GM19395 (cell line): Measurements from ENCODE around the gene PDE4D.

ENCODE experiments used
- ATAC-seq: cut with Tn5 transposase; IDR thresholded peaks from one replicate; pipeline ENCODE4 v1.9.1; 2021; ENCODE audit warnings: mild to moderate bottlenecking, moderate library complexity; ENCODE audit not compliant: unreplicated experiment

The PDE4D gene

GRCh38 chr5:59560553-59560952 is 333.0 kb downstream of the PDE4D start:
- ATAC-seq: no peak

GRCh38 chr5:59559847-59560246 is 333.7 kb downstream of the PDE4D start:
- ATAC-seq: no peak

DNA sequence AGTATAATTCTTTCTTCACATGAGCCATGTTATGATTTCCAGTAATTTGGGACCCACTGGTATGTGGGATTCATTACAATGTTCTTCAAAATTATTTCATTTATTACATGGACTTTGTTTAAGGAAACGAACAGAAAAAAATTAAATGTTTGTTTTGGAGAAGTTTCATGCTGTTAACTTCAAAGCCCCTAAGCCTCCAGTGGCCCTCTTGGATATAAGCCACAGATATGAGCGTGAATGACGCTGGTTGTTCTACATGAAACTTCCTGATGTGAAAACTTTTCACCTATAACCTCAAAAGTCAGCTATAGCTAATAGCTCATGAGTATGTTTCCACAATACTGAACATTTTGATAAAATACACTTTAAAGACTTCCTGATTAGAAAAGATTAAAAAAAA is 334.2 kb downstream of the PDE4D start:
- ATAC-seq: no peak

- ATAC-seq: no peak
Observed at GRCh38 chr5:59558501-59558900, 335.0 kb downstream of the PDE4D start.

- ATAC-seq: no peak
Observed at GRCh38 chr5:59557572-59557971, 336.0 kb downstream of the PDE4D start.

DNA sequence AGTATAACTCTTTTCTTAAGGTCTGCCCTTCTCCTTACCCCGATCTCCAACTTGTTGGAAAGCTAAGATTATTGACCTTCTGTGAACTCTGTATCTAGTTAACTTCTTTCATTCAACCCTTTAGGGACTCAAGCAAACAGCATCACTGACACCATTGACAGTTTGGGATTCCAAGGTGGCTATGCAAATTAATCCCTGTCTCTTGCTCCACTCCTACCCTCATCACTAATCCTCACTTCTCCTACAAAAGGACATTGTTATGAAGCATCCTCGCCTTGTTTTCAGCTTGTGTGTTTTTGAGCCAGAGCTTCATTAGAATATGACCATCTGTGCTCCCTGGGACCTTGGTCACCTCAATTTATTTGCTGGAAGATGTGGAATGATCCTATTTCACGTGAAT is 337.9 kb downstream of the PDE4D start:
- ATAC-seq: no peak

DNA sequence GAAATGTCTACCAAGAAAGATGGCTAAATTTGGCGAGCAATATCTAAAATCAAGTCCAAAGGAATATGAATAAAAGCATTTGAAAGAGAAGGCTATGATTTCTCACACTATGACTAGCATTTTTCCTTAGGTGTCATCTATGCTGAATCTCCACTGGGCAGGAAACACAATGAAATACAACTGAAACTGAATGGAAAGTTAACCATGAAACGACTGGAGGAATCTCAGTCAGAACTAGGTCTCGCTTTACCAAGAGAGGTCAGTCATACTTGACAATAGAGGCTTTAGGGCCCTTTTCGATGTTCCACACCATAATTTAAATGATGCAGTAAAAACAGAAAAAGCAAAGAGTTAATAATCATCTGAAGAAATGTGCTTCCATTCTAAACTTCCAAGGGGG is 339.0 kb downstream of the PDE4D start:
- ATAC-seq: no peak

GRCh38 chr5:59553992-59554391 is 339.5 kb downstream of the PDE4D start:
- no peak for ATAC-seq

- no peak for ATAC-seq
Observed at GRCh38 chr5:59548807-59549357, 344.6 kb downstream of the PDE4D start.

- no peak for ATAC-seq
Observed at GRCh38 chr5:59547731-59548130, 345.8 kb downstream of the PDE4D start.

DNA sequence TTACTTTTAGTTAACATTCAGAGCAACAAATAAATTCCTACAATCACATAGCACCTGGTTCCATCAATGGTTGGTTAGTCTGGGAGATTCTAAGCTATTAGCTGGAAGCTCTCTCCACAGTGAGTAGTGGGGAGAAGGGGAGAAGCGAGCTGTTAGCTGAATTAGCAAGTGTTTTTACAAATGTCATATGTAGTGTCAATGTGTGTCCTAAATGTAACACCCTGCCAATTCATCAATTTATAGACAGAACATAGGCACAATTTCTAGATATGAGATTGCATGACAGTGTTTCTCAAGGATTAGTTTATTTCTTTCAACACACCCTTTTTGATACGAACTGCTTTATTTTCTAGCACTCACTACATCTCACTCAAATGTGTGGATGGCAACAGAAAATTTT is 349.0 kb downstream of the PDE4D start:
- ATAC-seq: no peak

DNA sequence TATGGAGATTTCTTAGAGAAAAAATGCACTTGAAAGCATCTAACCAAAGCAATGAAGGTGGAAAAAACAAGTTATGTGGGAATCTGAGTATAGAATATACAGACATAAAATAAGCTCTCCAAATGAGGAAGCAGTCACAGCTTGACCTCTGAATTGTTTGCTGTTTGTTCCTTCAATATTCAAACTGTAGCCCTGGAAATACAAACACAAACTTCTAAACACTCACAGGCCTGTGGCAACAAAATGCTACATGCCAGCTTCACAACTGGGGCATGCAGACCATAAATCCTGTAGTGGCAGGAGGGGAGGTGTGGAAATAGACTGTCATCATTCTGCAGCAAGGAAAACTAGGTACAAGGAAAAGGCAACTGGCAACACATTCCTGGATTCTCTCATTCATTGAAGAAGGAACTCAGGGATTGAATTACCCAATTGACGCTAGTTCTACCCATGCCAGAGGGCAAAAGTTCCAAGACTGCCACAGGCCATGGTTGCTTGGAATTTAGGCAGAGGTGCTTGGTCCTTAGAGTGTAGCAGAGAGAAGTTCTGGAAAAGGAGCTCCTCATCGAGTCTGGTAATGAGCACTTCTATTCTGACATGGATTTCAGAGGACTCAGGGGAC is 349.6 kb downstream of the PDE4D start:
- ATAC-seq: no peak

DNA sequence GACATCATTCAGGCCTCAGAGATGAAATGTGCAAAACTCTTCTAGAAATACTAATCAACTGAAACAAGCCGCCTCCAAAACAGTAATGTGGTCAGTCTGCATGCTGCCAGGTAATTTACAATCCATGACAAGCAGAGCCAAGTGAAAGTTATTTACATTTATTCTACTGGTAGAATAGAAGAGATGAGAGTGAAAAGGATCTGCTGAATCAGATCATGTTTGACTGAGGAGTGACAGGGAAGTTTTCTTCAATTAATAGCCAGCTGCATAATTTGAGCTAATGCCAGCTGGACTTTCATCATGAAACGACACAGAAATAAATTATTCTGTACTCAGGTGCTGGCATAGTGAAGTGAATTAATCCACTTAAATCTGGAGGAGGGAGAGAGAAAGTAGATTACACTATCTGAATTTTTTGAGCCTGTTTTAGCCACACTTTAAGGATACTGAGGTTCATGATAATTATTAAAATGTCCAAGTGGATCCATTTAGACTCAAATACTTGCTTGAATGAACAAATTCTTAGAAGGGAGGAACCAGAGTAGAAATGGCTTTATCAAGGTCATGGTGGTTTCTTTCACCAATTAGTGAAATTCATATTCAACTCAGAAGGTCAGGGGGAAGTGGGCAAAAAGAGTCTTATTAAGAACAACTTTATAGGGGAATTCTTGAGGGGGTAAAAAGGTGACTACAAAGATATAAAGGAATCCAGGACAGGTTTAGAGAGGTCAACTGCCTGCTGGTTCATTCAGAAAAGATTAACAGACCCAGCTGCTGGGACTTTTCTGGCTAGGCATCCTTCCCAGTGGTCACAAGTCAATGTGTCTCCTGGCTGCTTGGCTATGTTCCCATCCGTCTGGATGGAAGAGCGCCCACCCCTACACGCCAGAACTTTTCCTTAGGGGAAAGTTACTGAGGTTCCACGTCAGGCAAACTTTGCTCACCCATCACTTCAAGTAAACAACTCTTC is 350.4 kb downstream of the PDE4D start:
- ATAC-seq: no peak

DNA sequence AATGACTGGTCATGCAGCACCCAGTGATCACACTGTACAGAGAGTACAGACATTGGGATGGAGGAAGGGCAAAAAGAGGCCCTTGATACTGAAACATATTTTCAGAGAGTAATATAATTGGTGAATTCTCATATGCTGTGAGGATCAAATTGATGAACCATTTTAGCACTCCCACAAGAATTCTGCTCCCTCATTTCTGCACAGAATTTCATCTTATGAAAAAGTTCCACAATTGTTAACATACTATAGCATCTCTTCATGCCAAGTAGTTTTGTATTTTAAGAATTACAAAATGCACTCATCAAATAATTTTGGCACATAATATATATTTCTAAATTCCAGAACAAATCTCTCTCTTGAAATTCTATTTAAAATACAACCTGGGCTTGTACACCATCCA is 351.2 kb downstream of the PDE4D start:
- ATAC-seq: no peak

- no peak for ATAC-seq
Observed at GRCh38 chr5:59540366-59540765, 353.2 kb downstream of the PDE4D start.

GRCh38 chr5:59538750-59539121 is 354.8 kb downstream of the PDE4D start:
- no peak for ATAC-seq

DNA sequence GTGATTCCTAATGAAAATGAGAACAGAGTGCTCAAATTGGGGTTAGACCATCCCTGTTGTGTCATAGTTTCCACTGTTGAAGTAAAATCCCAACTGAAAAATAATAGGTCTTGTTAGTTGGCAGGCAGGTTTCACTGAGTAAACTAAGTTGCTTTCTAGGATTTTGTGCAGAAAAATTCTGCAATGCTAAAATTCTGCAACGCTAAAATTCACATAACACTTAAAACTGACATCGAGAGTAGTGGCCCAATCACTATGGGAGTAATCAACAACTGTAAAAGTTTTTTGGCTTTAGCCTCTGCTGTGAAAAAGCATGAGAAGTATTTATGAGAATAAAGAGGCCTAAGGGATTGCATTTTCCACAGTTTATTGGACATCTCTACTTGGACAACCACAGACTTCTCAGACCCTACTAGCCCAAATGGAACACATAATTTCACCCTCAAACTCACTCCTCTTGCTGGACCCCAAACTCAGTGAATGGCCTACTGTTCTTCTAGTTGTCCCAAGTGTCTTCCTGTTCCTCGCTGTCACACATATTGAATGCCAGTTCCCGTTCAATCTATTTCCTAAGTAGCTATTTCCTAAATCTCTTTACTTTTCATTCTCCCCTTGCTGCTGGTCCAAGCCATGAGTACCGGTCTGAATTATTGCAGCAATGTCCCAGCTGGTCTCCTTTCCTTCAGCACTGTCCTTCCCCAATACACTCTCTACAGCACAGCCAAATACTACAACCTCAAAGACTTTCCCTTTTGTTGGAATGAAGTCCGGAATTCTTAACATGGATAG is 355.4 kb downstream of the PDE4D start:
- no peak for ATAC-seq

- no peak for ATAC-seq
Observed at GRCh38 chr5:59536875-59537274, 356.7 kb downstream of the PDE4D start.

DNA sequence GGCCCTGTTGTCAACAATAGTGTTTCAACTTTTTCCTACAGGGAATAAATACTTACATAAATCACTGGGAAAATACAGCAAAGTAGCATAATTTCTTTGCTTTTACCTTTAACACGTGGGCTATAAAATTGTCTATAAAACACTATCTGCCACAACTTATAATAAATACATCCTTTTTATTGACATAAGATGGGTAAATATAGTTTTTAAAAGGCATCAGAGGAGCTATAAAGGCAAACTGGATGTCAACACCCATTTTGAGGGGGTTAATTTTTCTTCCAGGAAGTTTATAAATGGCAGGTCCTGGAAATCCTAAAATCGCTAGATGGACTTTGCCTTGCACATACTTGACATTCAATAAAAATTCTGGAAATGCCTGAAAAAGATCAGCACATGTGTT is 358.0 kb downstream of the PDE4D start:
- no peak for ATAC-seq

DNA sequence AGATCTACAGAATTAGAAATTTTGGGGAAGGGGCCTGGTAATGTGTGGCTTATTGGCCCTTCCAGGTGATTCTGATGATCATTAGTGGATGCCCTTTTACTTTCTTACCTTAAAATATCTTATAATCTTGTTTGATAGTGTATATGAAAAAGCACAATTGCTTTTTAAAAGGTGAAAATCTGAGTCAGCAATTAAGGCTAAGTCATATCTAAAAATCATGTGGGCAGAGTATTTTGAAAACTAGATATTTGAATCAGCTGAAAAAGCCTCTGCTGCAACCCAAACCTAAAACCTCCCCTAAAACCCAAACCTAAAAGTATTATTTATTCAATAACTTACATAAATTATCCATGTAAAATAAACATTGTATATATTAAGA is 359.8 kb downstream of the PDE4D start:
- no peak for ATAC-seq

DNA sequence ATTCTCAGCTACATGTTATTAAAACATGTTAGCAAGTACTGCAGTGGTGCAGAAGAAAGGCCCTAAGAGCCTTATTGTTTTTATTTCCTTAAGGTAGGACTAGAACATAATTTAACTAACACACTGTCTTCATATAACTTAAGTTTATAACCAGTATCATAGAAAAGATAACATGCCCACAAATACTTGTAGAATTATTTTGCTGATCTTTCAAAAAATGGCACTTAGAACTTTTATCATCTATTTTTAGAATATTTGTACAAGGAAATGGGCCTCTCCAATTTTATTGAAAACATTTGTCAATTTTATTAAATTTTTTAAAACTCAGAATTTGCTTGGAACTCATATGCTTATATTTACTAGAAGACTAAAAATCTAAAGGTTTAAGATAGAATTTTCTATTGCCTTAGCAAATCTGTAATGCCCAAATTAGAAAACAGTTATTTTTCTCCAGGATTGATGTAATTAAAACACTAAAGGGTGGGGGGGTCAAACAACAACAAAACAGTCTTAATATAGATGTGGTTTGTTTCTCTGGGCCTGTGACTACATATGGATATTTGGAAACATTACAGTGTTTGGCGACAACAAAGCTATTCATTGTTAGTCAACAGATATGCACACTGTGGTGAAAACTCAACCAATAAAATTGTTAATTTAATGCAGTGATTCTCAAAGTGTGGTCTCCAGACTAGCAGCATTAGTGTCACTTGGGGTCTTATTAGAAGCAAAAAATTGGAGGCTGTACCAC is 360.4 kb downstream of the PDE4D start:
- no peak for ATAC-seq
